Suprapubic skin (tissue), 4 donors: Measurements from ENCODE around the gene TSHZ2.

Source experiments
- CTCF ChIP-seq, 2 donors: fragments of 200-600 bp in 1 of 2; fragments of 450-650 bp in 1 of 2; sonication (generic) in 1 of 2; IDR thresholded peaks; one replicate each; pipeline ENCODE4 v1.5.1; 2016 to 2019; ENCODE audit warnings: antibody characterized with exemption in 2 of 2, mild to moderate bottlenecking in 1 of 2, moderate library complexity in 1 of 2
- EP300 ChIP-seq: sonication (generic); formaldehyde crosslinking; IDR thresholded peaks from one replicate; pipeline ENCODE4 v1.6.1; 2017; ENCODE audit warnings: antibody characterized with exemption
- POLR2A ChIP-seq, 2 donors: fragments of 450-650 bp; IDR thresholded peaks; one replicate each; pipeline ENCODE4 v1.6.1; 2017; ENCODE audit warnings: antibody characterized with exemption in 2 of 2, mild to moderate bottlenecking in 2 of 2, moderate library complexity in 2 of 2
- POLR2AphosphoS5 ChIP-seq, 3 donors: sonication (generic); formaldehyde crosslinking; IDR thresholded peaks; one replicate each; pipeline ENCODE4 v1.6.1; 2017; ENCODE audit warnings: antibody characterized with exemption in 3 of 3

GRCh38 chr20:53513168-53513488, 541.0 kb downstream of the TSHZ2 start:
- no peak for TF ChIP-seq POLR2A (IDR thresholded peaks at IDR 0.05)
- TF ChIP-seq CTCF (IDR thresholded peaks at IDR 0.05) = no peak
- TF ChIP-seq POLR2AphosphoS5 (IDR thresholded peaks at IDR 0.05) = no peak
- TF ChIP-seq EP300 = no peak
